Myocyte (in vitro differentiated cells): ENCODE measurements around the gene TLK1. TPM values are rescaled to one million over a fixed set of nuclear protein-coding genes. Genes with fewer than 3 reads are reported as not detected.
A peak's percentile ranks its signal among the peaks of the same experiment; 100 is the strongest.
"Not testable (repeated sequence)": the region's sequence is repeated elsewhere in the genome, so short reads cannot be mapped to it uniquely, and the experiment has no call there.

Experiments
- DNase-seq: peaks from one replicate; pipeline ENCODE4 v3.0.0-alpha.2; 2012; ENCODE audit warnings: low read depth
- total RNA-seq: library from RNA; depleted of rRNA; stranded (reverse); fragments of >200 nt; gene quantifications from 2 replicates; pipeline ENCODE4 v1.2.3, GENCODE V29; 2014

The TLK1 gene
- total RNA-seq, 1 donor from 2014 or later: 9.9 TPM

- no peak for DNase-seq
Observed at GRCh38 chr2:171169839-171170238, 9.1 kb upstream of the TLK1 start.

DNA sequence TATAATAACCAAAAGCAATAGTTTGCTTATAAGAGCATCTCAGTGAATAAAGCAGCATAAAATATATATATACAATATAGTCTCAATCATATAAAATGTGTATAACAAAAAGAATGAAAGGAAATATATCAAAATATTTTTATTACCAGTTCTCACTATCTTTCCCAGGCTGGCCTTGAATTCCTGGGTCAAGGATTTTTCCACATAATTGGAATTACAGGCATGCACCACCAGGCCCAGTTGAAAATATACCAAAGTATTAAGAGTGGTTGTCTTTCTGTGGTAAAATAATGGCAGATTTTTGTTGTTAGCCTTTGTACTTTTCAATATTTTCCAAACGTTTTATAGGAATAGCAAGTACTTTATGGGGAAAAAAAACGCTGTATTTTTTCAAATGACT lies 8.6 kb upstream of the TLK1 start:
- DNase-seq: no peak

- no peak for DNase-seq
Observed at GRCh38 chr2:171167352-171167997, 6.8 kb upstream of the TLK1 start.

- no peak for DNase-seq
Observed at GRCh38 chr2:171166328-171166983, 5.8 kb upstream of the TLK1 start.

DNA sequence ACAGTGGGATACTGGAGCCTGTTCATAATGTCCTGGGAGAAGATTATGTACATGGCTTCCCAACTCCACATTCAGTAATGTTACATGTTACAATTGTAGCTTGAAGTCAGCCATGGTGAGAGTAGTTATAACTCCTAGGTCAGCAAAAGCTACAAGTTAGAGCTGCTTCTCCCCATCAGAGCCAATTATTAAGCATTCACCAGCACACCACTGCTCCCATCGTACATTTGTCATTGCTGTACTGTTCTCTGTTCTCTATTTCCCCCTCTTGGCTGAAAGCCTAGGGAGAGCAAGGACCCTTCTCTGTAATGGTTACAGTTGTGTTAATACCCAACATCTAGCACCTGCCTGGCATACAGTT lies 5.3 kb upstream of the TLK1 start:
- no peak for DNase-seq

DNA sequence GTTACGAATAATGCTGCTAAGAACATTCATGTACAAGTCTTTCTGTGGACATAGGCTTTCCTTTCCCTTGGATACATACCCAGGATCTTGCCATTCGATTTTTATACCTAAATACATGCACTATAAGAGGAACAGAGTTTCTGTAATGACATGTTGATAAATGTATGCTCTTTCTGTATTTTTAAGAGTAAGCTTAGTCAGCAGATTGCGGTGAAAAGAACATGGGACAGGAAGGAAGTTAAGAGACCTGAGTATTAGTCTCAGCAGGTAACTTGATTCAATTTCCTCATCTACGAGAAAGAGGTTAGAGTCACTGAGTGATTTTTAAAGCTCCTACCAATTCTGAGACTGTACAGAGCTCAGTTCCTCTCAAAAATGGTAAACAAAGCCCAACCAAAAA lies 2.6 kb upstream of the TLK1 start:
- no peak for DNase-seq

DNA sequence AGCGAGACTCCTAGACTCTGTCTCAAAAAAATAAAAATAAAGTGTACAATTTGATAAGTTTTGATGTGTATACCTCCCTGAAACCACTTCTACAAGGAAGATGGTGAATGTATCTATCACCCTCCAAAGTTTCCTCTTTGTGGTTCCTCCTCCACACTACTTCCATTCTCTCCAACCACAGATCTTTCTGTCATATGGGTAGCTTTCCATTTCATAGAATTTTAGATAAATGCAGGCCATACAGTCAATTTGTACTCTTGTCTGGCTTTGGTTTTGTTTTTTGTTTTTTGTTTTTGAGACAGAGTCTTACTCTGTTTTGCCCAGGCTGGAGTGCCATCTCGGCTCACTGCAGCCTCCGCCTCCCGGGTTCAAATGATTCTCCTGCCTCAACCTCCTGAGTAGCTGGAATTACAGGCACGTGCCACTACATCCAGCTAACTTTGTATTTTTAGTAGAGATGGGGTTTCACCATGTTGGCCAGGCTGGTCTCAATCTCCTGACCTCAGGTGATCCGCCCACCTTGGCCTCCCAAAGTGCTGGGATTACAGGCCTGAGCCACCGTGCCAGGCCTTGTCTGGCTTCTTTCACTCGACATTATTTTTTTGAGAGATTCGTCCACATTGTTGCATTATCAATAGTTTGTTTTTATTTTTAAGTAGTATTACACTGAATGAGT lies 2.0 kb upstream of the TLK1 start:
- not testable (repeated sequence) for DNase-seq

DNA sequence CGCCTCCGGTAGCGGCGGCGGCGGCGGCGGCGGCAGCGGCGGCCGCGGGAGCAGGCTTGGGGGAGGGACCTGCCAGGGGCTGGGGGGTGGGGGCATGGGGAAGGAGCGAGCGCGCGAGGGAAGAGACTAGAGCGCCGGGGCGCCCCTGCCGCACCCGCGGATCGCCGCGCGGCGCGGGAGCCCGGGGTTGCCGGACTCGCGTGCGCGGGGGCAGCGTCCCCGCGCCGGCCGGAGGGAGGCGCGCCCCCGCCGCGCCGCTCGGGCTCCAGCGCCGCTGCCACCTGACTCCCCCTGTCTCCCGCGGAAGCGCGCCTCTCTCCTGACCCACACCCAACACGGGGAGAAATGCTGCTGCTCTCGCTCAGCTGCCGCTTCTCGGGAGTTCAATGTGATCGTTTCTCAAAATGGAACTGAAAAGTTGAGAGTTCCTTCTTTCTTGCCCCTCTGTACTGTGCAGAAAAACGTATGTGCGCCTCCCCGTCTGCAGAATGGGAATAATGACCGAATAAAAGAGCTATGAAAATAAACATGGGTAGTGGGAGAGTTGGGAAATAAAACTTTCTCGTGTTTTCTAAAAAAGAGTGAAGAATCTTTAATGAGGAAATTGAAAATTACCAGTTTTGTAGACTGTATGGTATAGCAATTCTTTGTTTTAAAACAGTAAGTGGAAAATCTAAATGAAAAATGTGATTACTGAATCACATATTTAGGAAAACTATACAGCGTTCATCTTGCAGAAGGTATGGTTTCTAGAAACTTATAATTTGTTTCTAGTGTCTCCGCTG lies 455 bp upstream of the TLK1 start:
- DNase-seq: peak; percentile 84

DNA sequence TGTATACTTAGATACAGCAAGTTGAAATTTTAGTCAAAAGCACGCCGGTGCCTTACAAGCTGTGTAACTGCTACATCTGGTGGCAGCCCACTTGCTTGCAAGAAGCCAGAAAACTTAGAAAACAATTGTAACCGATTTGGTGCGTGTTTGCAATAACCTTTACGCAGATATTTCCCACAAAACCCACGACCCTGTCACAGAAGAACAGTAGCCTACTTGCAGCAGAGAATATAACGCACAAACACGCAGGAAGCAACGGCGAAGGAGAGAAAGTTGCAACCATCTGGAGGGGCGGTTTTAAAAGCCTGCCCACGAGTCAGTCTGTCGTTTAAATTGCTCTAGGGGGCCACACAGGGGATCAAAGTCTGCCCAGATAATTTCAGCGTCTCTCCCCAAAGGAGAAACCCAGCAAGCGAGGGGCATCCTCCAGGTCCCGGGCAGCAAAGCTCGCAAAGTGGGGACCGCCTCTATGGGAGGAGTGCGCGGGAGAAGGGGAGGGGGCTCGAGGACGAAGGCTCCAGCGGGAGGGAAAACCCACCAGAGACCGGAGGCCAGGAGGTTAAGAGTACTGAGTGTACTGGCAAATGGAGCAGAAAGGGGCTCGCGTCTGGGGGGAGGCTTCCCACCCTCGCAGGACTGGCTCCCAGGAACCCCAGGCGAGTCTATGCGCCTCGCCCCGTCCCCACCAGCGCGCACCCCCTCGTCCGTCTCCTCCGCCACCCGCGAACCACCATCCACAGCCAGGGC lies 1.1 kb downstream of the TLK1 start:
- peak; percentile 62 for DNase-seq

DNA sequence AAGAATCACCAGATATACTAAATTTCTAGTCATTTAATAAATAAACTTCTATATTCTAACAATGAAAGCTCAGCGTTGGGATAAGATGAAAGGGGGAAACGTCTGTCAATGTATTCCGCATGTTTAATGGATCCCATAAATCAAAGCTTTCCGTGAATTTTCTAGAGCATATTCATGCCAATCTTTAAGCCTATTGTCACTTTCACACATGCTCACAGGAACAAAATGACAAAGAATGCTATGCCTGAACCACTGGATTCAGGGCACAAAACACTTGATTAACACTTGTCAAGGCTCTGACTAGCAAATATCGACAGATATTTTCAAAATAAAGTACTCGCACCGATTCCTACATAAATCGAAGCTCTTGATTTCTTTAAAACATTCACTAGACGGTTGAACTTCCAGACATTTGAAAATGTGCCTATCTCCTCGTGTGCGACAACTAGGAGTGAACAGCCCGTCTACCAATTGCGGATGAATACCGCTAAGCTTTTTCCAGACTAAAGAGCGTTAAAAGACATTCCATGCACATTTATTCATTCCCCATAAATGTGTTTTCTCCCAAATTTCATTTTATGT lies 1.8 kb downstream of the TLK1 start:
- DNase-seq: no peak

DNA sequence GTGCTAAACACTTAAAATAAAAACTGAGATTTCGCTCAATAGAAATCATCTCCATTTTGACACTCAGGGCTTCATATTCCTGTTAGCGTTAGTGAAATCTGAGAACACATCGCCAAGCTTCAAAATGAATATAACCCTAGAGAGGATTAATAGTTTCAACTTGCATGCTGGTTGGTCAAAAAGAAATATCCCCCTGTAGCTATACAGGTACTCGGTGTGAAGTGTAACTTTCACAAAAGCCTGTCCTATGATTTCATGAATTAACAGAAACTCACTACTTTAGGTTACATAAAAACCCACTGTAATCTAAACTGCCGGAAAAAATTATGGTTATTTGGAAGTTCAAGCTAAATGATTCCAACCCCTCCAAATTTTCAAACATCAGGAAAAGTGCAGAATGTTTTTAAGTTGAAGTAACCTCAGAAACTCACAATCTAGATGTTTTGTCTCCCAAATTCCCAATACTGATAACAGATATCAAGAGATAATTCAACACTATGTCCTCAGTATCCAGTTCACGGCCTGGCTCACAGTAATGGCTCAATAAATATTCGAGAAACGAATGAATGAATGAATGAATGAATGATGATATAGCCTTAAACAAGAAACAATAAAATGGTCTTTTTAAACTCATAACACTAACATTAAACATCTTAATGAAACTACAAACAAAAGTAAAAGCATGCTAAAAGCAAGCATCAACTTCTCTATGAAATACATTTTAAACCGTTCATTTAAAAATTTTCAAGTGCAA lies 2.5 kb downstream of the TLK1 start:
- no peak for DNase-seq

GRCh38 chr2:171157109-171157500 lies 3.6 kb downstream of the TLK1 start:
- DNase-seq: no peak

- no peak for DNase-seq
Observed at GRCh38 chr2:171154348-171154747, 6.3 kb downstream of the TLK1 start.

GRCh38 chr2:171150694-171151285 lies 9.9 kb downstream of the TLK1 start:
- DNase-seq: no peak

GRCh38 chr2:171149986-171150693 lies 10.6 kb downstream of the TLK1 start:
- DNase-seq: peak; percentile 13

- DNase-seq: no peak
Observed at GRCh38 chr2:171149171-171149938, 11.3 kb downstream of the TLK1 start.

DNA sequence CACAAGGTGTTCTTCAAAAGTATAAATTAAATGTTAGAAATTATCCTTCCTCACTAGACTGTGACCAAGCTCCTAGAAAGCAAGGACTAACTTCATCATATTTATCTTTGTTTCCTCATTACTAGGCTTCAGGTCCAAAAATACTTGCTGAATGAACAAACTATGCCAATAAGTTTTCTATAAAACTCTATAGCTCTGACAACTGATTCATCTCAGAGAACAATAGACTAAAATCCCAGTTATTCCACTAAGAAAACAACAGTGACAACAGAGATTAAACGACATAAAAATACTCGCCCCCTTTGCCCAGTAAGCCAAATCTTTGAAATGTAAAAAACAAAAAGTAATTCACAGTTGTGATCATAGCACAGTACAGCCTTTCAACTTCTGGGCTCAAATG lies 13.6 kb downstream of the TLK1 start:
- DNase-seq: no peak

- DNase-seq: no peak
Observed at GRCh38 chr2:171146633-171147032, 14.1 kb downstream of the TLK1 start.
